GM18519 (cell line): ENCODE measurements around the gene KCNIP4.

ENCODE experiments used
- ATAC-seq: cut with Tn5 transposase; IDR thresholded peaks from one replicate; pipeline ENCODE4 v1.9.1; 2021; ENCODE audit warnings: mild to moderate bottlenecking, moderate library complexity; ENCODE audit not compliant: unreplicated experiment, low FRiP score

Gene KCNIP4

GRCh38 chr4:21242163-21242562 is 706.4 kb downstream of the KCNIP4 start:
- ATAC-seq, result no peak

- ATAC-seq, result no peak
These were observed 721.7 kb downstream of the KCNIP4 start for GRCh38 chr4:21226637-21227538.

GRCh38 chr4:21211846-21212245 is 736.7 kb downstream of the KCNIP4 start:
- no peak for ATAC-seq

GRCh38 chr4:21209860-21210259 is 738.7 kb downstream of the KCNIP4 start:
- no peak for ATAC-seq

- no peak for ATAC-seq
These were observed 742.6 kb downstream of the KCNIP4 start for GRCh38 chr4:21205821-21206531.

- ATAC-seq, result no peak
These were observed 745.2 kb downstream of the KCNIP4 start for GRCh38 chr4:21203416-21203815.

- ATAC-seq, result no peak
These were observed 745.6 kb downstream of the KCNIP4 start for GRCh38 chr4:21202959-21203358.

GRCh38 chr4:21198683-21199082 is 749.9 kb downstream of the KCNIP4 start:
- ATAC-seq, result no peak

- ATAC-seq, result no peak
These were observed 752.9 kb downstream of the KCNIP4 start for GRCh38 chr4:21195682-21196081.

GRCh38 chr4:21192367-21192766 is 756.2 kb downstream of the KCNIP4 start:
- ATAC-seq, result no peak

- no peak for ATAC-seq
These were observed 757.3 kb downstream of the KCNIP4 start for GRCh38 chr4:21191317-21191716.

GRCh38 chr4:21184788-21185187 is 763.8 kb downstream of the KCNIP4 start:
- no peak for ATAC-seq

GRCh38 chr4:21181716-21182115 is 766.9 kb downstream of the KCNIP4 start:
- no peak for ATAC-seq

- no peak for ATAC-seq
These were observed 770.7 kb downstream of the KCNIP4 start for GRCh38 chr4:21177871-21178270.

GRCh38 chr4:21177092-21177491 is 771.5 kb downstream of the KCNIP4 start:
- no peak for ATAC-seq

- no peak for ATAC-seq
These were observed 780.9 kb downstream of the KCNIP4 start for GRCh38 chr4:21167711-21168110.

GRCh38 chr4:21155367-21155766 is 793.2 kb downstream of the KCNIP4 start:
- ATAC-seq, result no peak

- no peak for ATAC-seq
These were observed 809.2 kb downstream of the KCNIP4 start for GRCh38 chr4:21139327-21139726.

- ATAC-seq, result no peak
These were observed 812.4 kb downstream of the KCNIP4 start for GRCh38 chr4:21136051-21136630.

GRCh38 chr4:21134994-21135393 is 813.6 kb downstream of the KCNIP4 start:
- no peak for ATAC-seq

- no peak for ATAC-seq
These were observed 818.0 kb downstream of the KCNIP4 start for GRCh38 chr4:21130606-21131005.
